Measurements from ENCODE around the gene NIP7.

Gene NIP7

DNA sequence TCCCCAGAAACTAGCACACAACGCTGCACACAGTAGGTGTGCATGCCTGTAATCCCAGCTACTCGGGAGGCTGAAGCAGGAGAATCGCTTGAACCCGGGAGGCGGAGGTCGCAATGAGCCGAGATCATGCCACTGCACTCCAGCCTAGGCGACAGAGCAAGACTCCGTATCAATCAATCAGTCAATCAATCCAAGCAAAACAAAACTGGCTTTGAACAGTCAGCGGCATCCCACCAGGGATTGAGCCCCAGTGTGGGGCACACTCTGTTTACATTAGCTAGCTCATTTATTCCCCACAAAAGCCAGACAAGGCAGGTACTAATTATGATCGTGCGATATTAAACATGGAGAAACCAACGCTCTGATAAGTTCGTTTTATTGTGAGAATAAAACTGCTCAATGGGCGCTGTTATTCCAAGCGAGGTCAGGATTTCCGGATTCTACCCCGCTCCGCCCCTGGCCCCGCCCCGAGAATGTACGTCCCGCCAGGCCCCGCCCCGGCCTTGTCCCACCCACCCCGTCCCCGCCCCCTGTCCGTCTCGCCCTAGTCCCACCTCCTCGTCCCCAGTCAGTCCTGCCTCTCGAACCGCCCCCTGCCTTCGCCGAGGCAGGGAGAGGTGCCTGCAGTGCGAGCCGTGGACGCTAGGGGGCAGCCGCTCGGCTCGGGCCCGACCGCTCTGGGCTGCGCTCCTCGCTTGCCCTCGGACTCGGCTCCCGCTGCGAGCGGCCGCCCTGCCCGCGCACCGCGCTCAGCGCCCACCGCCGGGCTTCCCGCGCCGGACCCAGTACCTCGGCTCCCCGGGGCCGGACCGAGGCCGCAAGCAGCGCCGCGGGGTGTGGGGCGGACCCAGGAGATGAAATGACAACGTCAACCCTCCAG lies 28.7 kb upstream of the NIP7 start, which contains the start of gene VPS4A:
Gene VPS4A (plus strand): TSS at position 698 of the 880 bp plus-strand sequence. CDS start 162 bp downstream, at position 860.
- Histone ChIP-seq H2AFZ (ENCODE audit: low read depth, low read length) (peak within 1 kb of the TSS; percentile 93), H3K4me1 (ENCODE audit: insufficient read depth, low read length) (peaks cover 6% of the 10 kb centered on the region), H3K4me3 (ENCODE audit: low read length) (peak within 1 kb of the TSS; percentile 93), H3K27me3 (ENCODE audit: insufficient read depth, low read length) (no peaks in the 10 kb centered on the region), H3K9me3 (ENCODE audit: low read length) (no peaks in the 10 kb centered on the region), H3K36me3 (ENCODE audit: insufficient read depth, low read length) (peaks cover 26% of the 10 kb centered on the region)

DNA sequence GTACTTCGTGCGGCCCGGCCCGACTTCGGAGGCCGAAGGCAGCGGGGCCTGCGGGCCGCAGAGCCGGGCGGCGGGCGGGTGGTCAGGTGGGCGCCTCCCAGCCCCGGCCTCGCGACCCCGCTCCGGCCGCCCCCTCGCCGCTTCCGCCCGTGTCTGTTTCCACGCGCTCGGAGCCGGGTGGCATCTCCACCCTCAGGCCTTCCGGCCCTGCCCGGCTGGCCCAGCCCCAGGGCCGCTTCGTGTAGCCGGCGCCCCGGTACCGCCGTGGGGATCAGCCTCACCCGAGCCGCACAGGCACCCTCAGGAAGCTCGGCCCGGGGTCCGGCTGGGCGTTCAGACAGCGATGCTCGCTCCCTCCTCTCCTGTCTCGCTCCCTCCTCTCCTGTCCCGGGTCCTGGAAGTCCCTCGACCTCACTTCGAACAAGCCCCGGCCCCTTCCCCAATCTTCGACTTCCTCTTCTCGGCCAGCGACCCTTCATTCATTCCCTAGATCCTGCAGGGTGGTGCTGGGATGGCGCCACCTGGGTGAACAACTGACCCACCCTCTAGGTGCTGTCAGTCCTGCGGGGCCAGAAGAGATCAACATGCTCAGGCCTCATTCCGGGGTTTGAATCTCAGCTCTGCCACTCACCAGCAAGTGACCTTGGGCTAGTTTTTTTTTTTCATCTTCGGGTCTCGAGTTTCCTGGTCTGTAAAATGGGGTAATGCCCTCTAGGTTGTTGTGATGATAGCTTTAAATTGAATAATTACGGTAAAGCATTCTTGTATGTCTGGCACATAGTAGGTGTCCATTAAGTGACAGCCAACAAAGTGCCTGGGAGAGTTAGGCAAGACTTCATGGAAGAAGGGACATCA lies 27.8 kb upstream of the NIP7 start:
- Histone ChIP-seq H3K27me3 (ENCODE audit: insufficient read depth, low read length) (no peaks in the 10 kb centered on the region), H3K4me1 (ENCODE audit: insufficient read depth, low read length) (peaks cover 6% of the 10 kb centered on the region), H2AFZ (ENCODE audit: low read depth, low read length) (peak overlapping the region; percentile 93), H3K36me3 (ENCODE audit: insufficient read depth, low read length) (peaks cover 34% of the 10 kb centered on the region), H3K4me3 (ENCODE audit: low read length) (peak overlapping the region; percentile 93), H3K9me3 (ENCODE audit: low read length) (no peaks in the 10 kb centered on the region)

DNA sequence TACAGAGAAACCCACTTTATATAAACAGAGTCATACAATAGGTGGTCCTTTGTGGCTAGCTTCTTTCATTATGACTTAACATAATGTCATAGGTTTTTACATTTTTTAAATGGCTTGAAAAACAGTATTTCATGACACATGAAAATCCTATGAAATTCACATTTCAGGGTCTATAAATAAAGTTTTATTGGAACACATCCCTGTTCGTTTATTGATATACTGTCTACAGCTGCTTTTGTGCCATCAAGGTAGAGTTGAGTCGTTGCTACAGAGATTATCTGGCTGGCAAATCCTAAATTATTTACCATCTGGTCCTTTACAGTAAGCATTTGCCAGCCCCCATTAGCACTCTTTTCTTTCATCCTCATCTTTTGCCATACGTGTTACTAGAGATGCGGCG lies 26.1 kb upstream of the NIP7 start:
- H3K27me3 ChIP-seq (ENCODE audit: insufficient read depth, low read length) = no peaks in the 10 kb centered on the region
- peaks cover 46% of the 10 kb centered on the region for H3K36me3 ChIP-seq (ENCODE audit: insufficient read depth, low read length)
- H3K9me3 ChIP-seq (ENCODE audit: low read length) = no peaks in the 10 kb centered on the region
- peaks cover 6% of the 10 kb centered on the region for H3K4me1 ChIP-seq (ENCODE audit: insufficient read depth, low read length)
- no peak overlapping the region for H3K4me3 ChIP-seq (ENCODE audit: low read length)
- H2AFZ ChIP-seq (ENCODE audit: low read depth, low read length) = no peak overlapping the region

DNA sequence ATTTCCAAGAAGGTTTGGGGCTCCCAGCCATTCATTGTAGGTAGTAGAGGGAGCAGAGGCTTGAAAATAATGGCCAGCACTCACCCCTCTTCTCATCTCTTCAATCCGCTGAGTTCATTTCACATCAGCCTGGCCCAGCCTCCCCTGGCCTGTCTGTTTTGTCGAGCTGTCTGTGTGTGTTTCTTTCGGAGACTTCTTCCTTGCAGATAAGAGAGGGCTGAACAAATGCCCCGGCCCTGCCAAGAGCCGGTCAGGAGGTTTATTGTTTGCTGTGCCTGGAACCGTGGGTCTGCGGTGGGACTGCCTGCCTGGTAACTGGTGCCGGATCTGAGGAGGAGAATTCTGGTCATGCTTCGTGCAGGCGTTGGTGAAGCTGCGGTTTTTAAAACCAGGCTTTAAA lies 25.0 kb upstream of the NIP7 start:
- no peaks in the 10 kb centered on the region for H3K27me3 ChIP-seq (ENCODE audit: insufficient read depth, low read length)
- peaks cover 6% of the 10 kb centered on the region for H3K4me1 ChIP-seq (ENCODE audit: insufficient read depth, low read length)
- H2AFZ ChIP-seq (ENCODE audit: low read depth, low read length) = no peak overlapping the region
- H3K36me3 ChIP-seq (ENCODE audit: insufficient read depth, low read length) = peaks cover 56% of the 10 kb centered on the region
- no peak overlapping the region for H3K4me3 ChIP-seq (ENCODE audit: low read length)
- H3K9me3 ChIP-seq (ENCODE audit: low read length) = no peaks in the 10 kb centered on the region

DNA sequence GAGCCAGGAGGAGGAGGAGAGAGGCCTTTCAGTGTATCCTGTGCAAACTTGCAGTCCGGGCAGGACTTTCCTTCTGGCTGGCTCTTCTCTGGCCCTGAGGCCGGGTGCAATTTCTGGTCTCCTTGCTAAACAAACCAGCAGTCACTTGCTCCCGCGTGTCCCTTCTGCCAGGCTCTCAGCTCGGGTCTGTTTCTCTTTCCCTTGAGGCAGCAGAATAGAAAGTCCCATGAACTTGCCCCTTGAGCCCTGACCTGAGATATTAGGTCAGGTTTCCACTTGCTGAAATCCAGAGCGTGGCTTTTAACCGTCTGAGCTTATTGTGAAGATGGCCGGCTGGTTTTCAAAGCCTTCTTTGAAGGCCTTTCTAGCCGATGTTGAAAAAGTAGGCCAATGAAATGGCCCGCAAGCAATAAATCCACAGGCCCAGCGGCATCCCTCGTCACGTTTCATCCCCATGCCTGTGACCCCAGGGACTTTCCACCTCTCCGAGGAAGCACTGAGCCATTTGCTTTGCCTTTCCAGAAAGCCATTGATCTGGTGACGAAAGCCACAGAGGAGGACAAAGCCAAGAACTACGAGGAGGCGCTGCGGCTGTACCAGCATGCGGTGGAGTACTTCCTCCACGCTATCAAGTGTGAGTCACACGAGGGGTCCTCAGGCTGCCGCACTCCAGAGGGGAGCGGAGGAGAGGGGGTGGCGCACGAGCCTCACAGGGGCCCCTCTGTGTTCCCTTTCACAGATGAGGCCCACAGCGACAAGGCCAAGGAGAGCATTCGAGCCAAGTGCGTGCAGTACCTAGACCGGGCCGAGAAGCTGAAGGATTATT lies 23.9 kb upstream of the NIP7 start:
- Histone ChIP-seq H3K4me1 (ENCODE audit: insufficient read depth, low read length) (peaks cover 6% of the 10 kb centered on the region), H2AFZ (ENCODE audit: low read depth, low read length) (no peak overlapping the region), H3K27me3 (ENCODE audit: insufficient read depth, low read length) (no peaks in the 10 kb centered on the region), H3K4me3 (ENCODE audit: low read length) (no peak overlapping the region), H3K36me3 (ENCODE audit: insufficient read depth, low read length) (peaks cover 68% of the 10 kb centered on the region), H3K9me3 (ENCODE audit: low read length) (no peaks in the 10 kb centered on the region)

GRCh38 chr16:69316595-69317034 lies 23.0 kb upstream of the NIP7 start:
- H3K4me1 ChIP-seq (ENCODE audit: insufficient read depth, low read length) = peaks cover 6% of the 10 kb centered on the region
- H3K36me3 ChIP-seq (ENCODE audit: insufficient read depth, low read length) = peaks cover 77% of the 10 kb centered on the region

GRCh38 chr16:69318177-69318910 lies 21.2 kb upstream of the NIP7 start:
- H3K4me3 ChIP-seq (ENCODE audit: low read length) = no peak overlapping the region
- H3K4me1 ChIP-seq (ENCODE audit: insufficient read depth, low read length) = no peaks in the 10 kb centered on the region
- H3K9me3 ChIP-seq (ENCODE audit: low read length) = no peaks in the 10 kb centered on the region
- no peaks in the 10 kb centered on the region for H3K27me3 ChIP-seq (ENCODE audit: insufficient read depth, low read length)
- H3K36me3 ChIP-seq (ENCODE audit: insufficient read depth, low read length) = peaks cover 90% of the 10 kb centered on the region
- no peak overlapping the region for H2AFZ ChIP-seq (ENCODE audit: low read depth, low read length)

More at GRCh38 chr16:69316595-69317034, 23.0 kb upstream of the NIP7 start:
- Histone ChIP-seq H3K9me3 (ENCODE audit: low read length) (no peaks in the 10 kb centered on the region), H2AFZ (ENCODE audit: low read depth, low read length) (no peak overlapping the region), H3K27me3 (ENCODE audit: insufficient read depth, low read length) (no peaks in the 10 kb centered on the region), H3K4me3 (ENCODE audit: low read length) (no peak overlapping the region)

GRCh38 chr16:69318911-69319289 lies 20.7 kb upstream of the NIP7 start:
- H2AFZ ChIP-seq (ENCODE audit: low read depth, low read length) = no peak overlapping the region
- peaks cover 89% of the 10 kb centered on the region for H3K36me3 ChIP-seq (ENCODE audit: insufficient read depth, low read length)
- H3K27me3 ChIP-seq (ENCODE audit: insufficient read depth, low read length) = no peaks in the 10 kb centered on the region
- H3K4me1 ChIP-seq (ENCODE audit: insufficient read depth, low read length) = no peaks in the 10 kb centered on the region
- H3K4me3 ChIP-seq (ENCODE audit: low read length) = no peak overlapping the region
- no peaks in the 10 kb centered on the region for H3K9me3 ChIP-seq (ENCODE audit: low read length)

DNA sequence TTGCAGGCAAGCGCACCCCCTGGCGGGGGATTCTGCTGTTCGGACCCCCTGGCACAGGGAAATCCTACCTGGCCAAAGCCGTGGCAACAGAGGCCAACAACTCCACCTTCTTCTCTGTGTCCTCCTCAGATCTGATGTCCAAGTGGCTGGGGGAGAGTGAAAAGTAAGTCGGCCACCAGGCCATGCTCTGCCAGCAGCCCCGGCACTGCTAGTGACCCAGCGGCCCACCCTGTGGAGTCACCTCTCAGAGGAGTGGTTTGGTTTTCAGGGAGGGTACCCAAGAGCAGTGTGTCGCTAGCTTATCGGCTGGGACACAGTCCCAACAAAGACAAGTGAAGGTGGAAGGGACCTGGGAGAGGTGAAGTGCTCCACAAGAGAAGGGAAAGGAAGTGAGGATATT lies 20.2 kb upstream of the NIP7 start:
- Histone ChIP-seq H3K36me3 (ENCODE audit: insufficient read depth, low read length) (peaks cover 89% of the 10 kb centered on the region), H3K9me3 (ENCODE audit: low read length) (no peaks in the 10 kb centered on the region), H3K27me3 (ENCODE audit: insufficient read depth, low read length) (no peaks in the 10 kb centered on the region), H3K4me3 (ENCODE audit: low read length) (no peak overlapping the region), H3K4me1 (ENCODE audit: insufficient read depth, low read length) (no peaks in the 10 kb centered on the region), H2AFZ (ENCODE audit: low read depth, low read length) (no peak overlapping the region)

DNA sequence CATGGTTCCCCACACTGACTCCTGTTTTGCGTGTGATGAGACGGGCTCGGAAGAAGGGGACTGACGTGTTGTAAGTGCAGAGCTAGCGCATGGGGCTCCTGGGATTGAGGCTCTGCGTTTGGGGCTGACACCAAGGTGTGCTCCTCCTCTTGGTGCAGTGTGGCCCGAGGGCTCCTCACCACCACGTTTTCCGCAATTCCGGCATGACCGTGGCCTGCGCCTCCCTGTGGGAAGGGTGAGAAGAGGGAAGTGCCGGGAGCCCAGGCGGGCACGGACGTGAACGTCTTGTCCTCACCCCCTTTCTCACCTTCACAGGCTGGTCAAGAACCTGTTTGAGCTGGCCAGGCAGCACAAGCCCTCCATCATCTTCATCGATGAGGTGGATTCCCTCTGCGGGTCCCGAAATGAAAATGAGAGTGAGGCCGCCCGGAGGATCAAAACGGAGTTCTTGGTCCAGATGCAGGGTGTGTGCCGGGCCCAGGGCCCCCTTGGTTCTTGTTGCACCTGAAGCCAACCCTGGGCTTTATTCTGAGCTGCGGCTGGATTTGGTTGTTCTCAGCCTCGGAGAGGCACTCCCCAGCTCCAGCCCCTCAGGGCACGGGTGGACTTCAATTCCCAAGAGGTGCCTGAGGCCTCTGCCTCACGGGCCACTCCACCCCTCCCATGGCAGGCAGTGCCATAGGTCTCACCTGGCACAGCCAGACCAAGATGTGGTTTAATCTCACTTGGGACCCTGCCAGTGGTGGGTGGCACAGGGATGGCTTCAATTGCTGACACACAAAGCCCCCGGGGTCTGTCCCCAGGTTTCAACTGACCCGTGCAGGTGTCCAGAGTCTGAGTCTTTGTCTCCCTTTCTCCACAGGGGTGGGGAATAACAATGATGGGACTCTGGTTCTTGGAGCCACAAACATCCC lies 19.5 kb upstream of the NIP7 start:
- Histone ChIP-seq H3K36me3 (ENCODE audit: insufficient read depth, low read length) (peaks cover 90% of the 10 kb centered on the region), H3K9me3 (ENCODE audit: low read length) (no peaks in the 10 kb centered on the region), H2AFZ (ENCODE audit: low read depth, low read length) (no peak overlapping the region), H3K4me3 (ENCODE audit: low read length) (no peak overlapping the region), H3K4me1 (ENCODE audit: insufficient read depth, low read length) (no peaks in the 10 kb centered on the region), H3K27me3 (ENCODE audit: insufficient read depth, low read length) (no peaks in the 10 kb centered on the region)

- Histone ChIP-seq H3K9me3 (ENCODE audit: low read length) (no peaks in the 10 kb centered on the region), H3K4me1 (ENCODE audit: insufficient read depth, low read length) (no peaks in the 10 kb centered on the region), H2AFZ (ENCODE audit: low read depth, low read length) (no peak overlapping the region), H3K27me3 (ENCODE audit: insufficient read depth, low read length) (no peaks in the 10 kb centered on the region), H3K36me3 (ENCODE audit: insufficient read depth, low read length) (peaks cover 89% of the 10 kb centered on the region), H3K4me3 (ENCODE audit: low read length) (no peak overlapping the region)
Measured at GRCh38 chr16:69320740-69321073, 18.9 kb upstream of the NIP7 start.

All from neuron (in vitro differentiated cells).